DOHH2 (cell line): ENCODE data around the gene ITGB4.

ENCODE experiments used
- H3F3A ChIP-seq: fragments of 200-600 bp; sonication (generic), shearing (Covaris generic); 2 replicates; pipeline ENCODE4 v1.6.0; 2016; ENCODE audit warnings: antibody characterized with exemption, mild to moderate bottlenecking; ENCODE audit not compliant: control insufficient read depth, insufficient read depth
- H3K27ac ChIP-seq: fragments of 200-600 bp; sonication (generic); 2 replicates; pipeline ENCODE4 v1.5.1; 2014; ENCODE audit warnings: low read depth, mild to moderate bottlenecking, low read length, moderate library complexity
- H3K27me3 ChIP-seq: fragments of 200-600 bp; sonication (generic); 2 replicates; pipeline ENCODE4 v1.6.1; 2014; ENCODE audit warnings: mild to moderate bottlenecking, low read length, mixed read lengths; ENCODE audit not compliant: control insufficient read depth
- H3K36me3 ChIP-seq: fragments of 200-600 bp; sonication (generic); 2 replicates; pipeline ENCODE4 v1.6.1; 2014; ENCODE audit warnings: mild to moderate bottlenecking, low read length, moderate library complexity, mixed read lengths; ENCODE audit not compliant: control insufficient read depth
- H3K4me1 ChIP-seq: fragments of 200-600 bp; sonication (generic); 2 replicates; pipeline ENCODE4 v1.6.1; 2014; ENCODE audit warnings: mild to moderate bottlenecking, low read length, mixed read lengths; ENCODE audit not compliant: control insufficient read depth
- H3K4me2 ChIP-seq: fragments of 200-600 bp; sonication (generic); 2 replicates; pipeline ENCODE4 v1.6.0; 2014; ENCODE audit warnings: mild to moderate bottlenecking, low read length, moderate library complexity
- H3K4me3 ChIP-seq: fragments of 200-600 bp; sonication (generic); 2 replicates; pipeline ENCODE4 v1.5.1; 2014; ENCODE audit warnings: mild to moderate bottlenecking, low read length, mixed read lengths
- H3K79me2 ChIP-seq: fragments of 200-600 bp; sonication (generic); 2 replicates; pipeline ENCODE4 v1.6.1; 2014; ENCODE audit warnings: mild to moderate bottlenecking, low read length, mixed read lengths; ENCODE audit not compliant: control insufficient read depth
- H3K9me2 ChIP-seq: fragments of 200-600 bp; sonication (generic); replicated peaks from 2 replicates; pipeline ENCODE4 v1.6.1; 2014; ENCODE audit warnings: mild to moderate bottlenecking, low read length, mixed read lengths; ENCODE audit not compliant: control insufficient read depth
- H3K9me3 ChIP-seq: fragments of 200-600 bp; sonication (generic); 2 replicates; pipeline ENCODE4 v1.6.1; 2014; ENCODE audit warnings: antibody characterized with exemption, low read length, mixed read lengths; ENCODE audit not compliant: control insufficient read depth, insufficient read depth
- H4K20me1 ChIP-seq: fragments of 200-600 bp; sonication (generic); 2 replicates; pipeline ENCODE4 v1.6.0; 2014; ENCODE audit warnings: low read depth, mild to moderate bottlenecking, antibody characterized with exemption, low read length, moderate library complexity; ENCODE audit not compliant: control insufficient read depth, insufficient read depth
- CTCF ChIP-seq: fragments of 200-600 bp; sonication (generic); IDR thresholded peaks from one replicate; pipeline ENCODE4 v1.5.1; 2014; ENCODE audit warnings: antibody characterized with exemption, mild to moderate bottlenecking, low read depth, low read length; ENCODE audit not compliant: poor library complexity, severe bottlenecking
- EZH2phosphoT487 ChIP-seq: fragments of 200-600 bp; sonication (generic); IDR thresholded peaks from 2 replicates; pipeline ENCODE4 v1.6.1; 2017; ENCODE audit warnings: borderline replicate concordance, mild to moderate bottlenecking, antibody characterized with exemption, low read length, moderate library complexity, mixed read lengths

The ITGB4 gene

GRCh38 chr17:75691801-75692626 is 29.2 kb upstream of the ITGB4 start:
- H3K9me2 ChIP-seq = no peaks in the 10 kb centered on the region
- no peak overlapping the region for H3K4me2 ChIP-seq
- no peaks in the 10 kb centered on the region for H3K9me3 ChIP-seq
- TF ChIP-seq CTCF = no peak
- no peak for TF ChIP-seq EZH2phosphoT487
- peaks cover 69% of the 10 kb centered on the region for H3K79me2 ChIP-seq
- H3K36me3 ChIP-seq = peaks cover 86% of the 10 kb centered on the region
- no peak overlapping the region for H3K4me3 ChIP-seq
- peaks cover 14% of the 10 kb centered on the region for H4K20me1 ChIP-seq
- peaks cover 35% of the 10 kb centered on the region for H3K4me1 ChIP-seq
- H3K27ac ChIP-seq = no peak overlapping the region
- peaks cover 18% of the 10 kb centered on the region for H3F3A ChIP-seq
- H3K27me3 ChIP-seq = no peaks in the 10 kb centered on the region

GRCh38 chr17:75692976-75693375 is 28.3 kb upstream of the ITGB4 start:
- peaks cover 17% of the 10 kb centered on the region for H3F3A ChIP-seq
- TF ChIP-seq EZH2phosphoT487 (no peak), CTCF (no peak)
- no peak overlapping the region for H3K27ac ChIP-seq
- H3K9me2 ChIP-seq = no peaks in the 10 kb centered on the region
- no peak overlapping the region for H3K4me3 ChIP-seq
- peaks cover 64% of the 10 kb centered on the region for H3K79me2 ChIP-seq
- H4K20me1 ChIP-seq = peaks cover 14% of the 10 kb centered on the region
- H3K9me3 ChIP-seq = no peaks in the 10 kb centered on the region
- peaks cover 26% of the 10 kb centered on the region for H3K4me1 ChIP-seq
- H3K4me2 ChIP-seq = no peak overlapping the region
- no peaks in the 10 kb centered on the region for H3K27me3 ChIP-seq
- H3K36me3 ChIP-seq = peaks cover 88% of the 10 kb centered on the region

- no peak overlapping the region for H3K4me3 ChIP-seq
- no peaks in the 10 kb centered on the region for H3K9me3 ChIP-seq
- peaks cover 9% of the 10 kb centered on the region; the same call in 1 of the 2 replicates for H3F3A ChIP-seq
- no peak overlapping the region for H3K4me2 ChIP-seq
- no peaks in the 10 kb centered on the region for H3K9me2 ChIP-seq
- H3K79me2 ChIP-seq = peaks cover 56% of the 10 kb centered on the region
- no peak overlapping the region for H3K27ac ChIP-seq
- H3K36me3 ChIP-seq = peaks cover 88% of the 10 kb centered on the region
- H3K4me1 ChIP-seq = peaks cover 18% of the 10 kb centered on the region
- peaks cover 14% of the 10 kb centered on the region for H4K20me1 ChIP-seq
- H3K27me3 ChIP-seq = no peaks in the 10 kb centered on the region
- TF ChIP-seq CTCF (no peak), EZH2phosphoT487 (no peak)
Observed at GRCh38 chr17:75693500-75694481, 27.5 kb upstream of the ITGB4 start.
